ENCODE results near the gene SEC11A.
"Not testable (repeated sequence)": the region's sequence is repeated elsewhere in the genome, so short reads cannot be mapped to it uniquely, and the experiment has no call there.

The SEC11A gene

GRCh38 chr15:84681831-84682230 is 34.1 kb downstream of the SEC11A start:
- DNase-seq: no peak

GRCh38 chr15:84671211-84671610 is 44.7 kb downstream of the SEC11A start:
- no peak for DNase-seq

GRCh38 chr15:84669726-84670125 is 46.2 kb downstream of the SEC11A start:
- no peak for DNase-seq

- no peak for DNase-seq
Measured at GRCh38 chr15:84668221-84668982, 47.5 kb downstream of the SEC11A start.

- DNase-seq: no peak
Measured at GRCh38 chr15:84666373-84666772, 49.6 kb downstream of the SEC11A start.

- no peak for DNase-seq
Measured at GRCh38 chr15:84661001-84661400, 54.9 kb downstream of the SEC11A start.

GRCh38 chr15:84659904-84660781 is 55.8 kb downstream of the SEC11A start:
- no peak for DNase-seq

GRCh38 chr15:84658788-84659411 is 57.0 kb downstream of the SEC11A start:
- no peak for DNase-seq

- peak in 13 of 14 donors; percentile 19 to 80 (median 48) for DNase-seq
Measured at GRCh38 chr15:84658080-84658787, 57.7 kb downstream of the SEC11A start, which contains the start of gene NMB. Gene NMB, minus strand, starts transcription at chr15:84658199. Its CDS starts 47 bp downstream, at chr15:84658152.

GRCh38 chr15:84657748-84658079 is 58.2 kb downstream of the SEC11A start:
- no peak for DNase-seq

- no peak for DNase-seq
Measured at GRCh38 chr15:84656972-84657371, 59.0 kb downstream of the SEC11A start.

- DNase-seq: peak in 13 of 14 donors; percentile 9 to 84 (median 68)
Measured at GRCh38 chr15:84654689-84655453, 61.1 kb downstream of the SEC11A start.

GRCh38 chr15:84653910-84654688 is 61.8 kb downstream of the SEC11A start, which contains the start of gene WDR73:
Gene WDR73, minus strand, starts transcription at chr15:84654283. Its CDS starts 9 bp downstream, at chr15:84654274.
- peak; percentile 68 to 99 (median 96) for DNase-seq

GRCh38 chr15:84653584-84653909 is 62.4 kb downstream of the SEC11A start:
- DNase-seq: no peak

- DNase-seq: no peak
Measured at GRCh38 chr15:84649706-84650105, 66.2 kb downstream of the SEC11A start.

GRCh38 chr15:84648539-84648938 is 67.4 kb downstream of the SEC11A start:
- no peak for DNase-seq

GRCh38 chr15:84647726-84648125 is 68.2 kb downstream of the SEC11A start:
- DNase-seq: no peak

- no peak for DNase-seq
Measured at GRCh38 chr15:84645997-84646396, 69.9 kb downstream of the SEC11A start.

GRCh38 chr15:84645496-84645895 is 70.4 kb downstream of the SEC11A start:
- DNase-seq: peak in 4 of 14 donors; percentile 9 to 41 (median 14)

- DNase-seq: no peak
Measured at GRCh38 chr15:84643838-84644237, 72.1 kb downstream of the SEC11A start.

GRCh38 chr15:84642640-84643039 is 73.3 kb downstream of the SEC11A start:
- not testable (repeated sequence) for DNase-seq

Data from C1 segment of cervical spinal cord (tissue), 14 donors.